Measurements from ENCODE around the gene IL12RB2. TPM values are rescaled to one million over a fixed set of nuclear protein-coding genes. Genes with fewer than 3 reads are reported as not detected.
A peak's percentile ranks its signal among the peaks of the same experiment; 100 is the strongest.

Gene IL12RB2
- total RNA-seq, 2 experiments from 2014 or later, result 75.5 to 76.0 TPM

DNA sequence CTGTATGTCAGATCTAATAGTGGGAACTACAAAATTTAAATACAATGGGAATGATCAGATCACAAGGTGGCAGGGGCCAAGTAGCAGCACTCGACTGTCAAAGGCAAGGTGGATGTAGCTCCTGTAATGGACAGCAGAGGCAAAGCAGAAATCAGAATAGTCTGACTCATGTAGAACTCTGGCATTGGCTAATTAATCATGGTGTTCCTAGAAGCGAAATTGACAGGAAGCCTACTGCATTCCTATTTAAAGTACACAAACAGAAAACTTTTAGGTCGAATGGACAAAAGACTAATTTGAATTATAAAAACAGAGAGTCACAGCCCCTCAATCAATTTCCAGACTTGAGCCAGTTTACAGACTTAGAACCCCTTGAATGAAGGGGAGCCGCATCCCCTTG lies 17.4 kb upstream of the IL12RB2 start:
- Mint-ChIP-seq H3K4me3 (no peak overlapping the region), H3K27me3 (no peaks in the 10 kb centered on the region), H3K36me3 (ENCODE audit: low read depth) (peaks cover 22% of the 10 kb centered on the region), H3K27ac (no peak overlapping the region), H3K4me1 (peaks cover 43% of the 10 kb centered on the region), H3K9me3 (peaks cover 10% of the 10 kb centered on the region)
- ChIA-PET POLR2A (interaction anchor here (1.2 kb wide), 1 partner anchor 21 kb away, joined by 3 read pairs; no protein-coding TSS in a partner anchor), CTCF (interaction anchor here (0.6 kb wide), 1 partner anchor 57 kb away, joined by 3 read pairs; no protein-coding TSS in a partner anchor)
- DNase-seq, result no peak

DNA sequence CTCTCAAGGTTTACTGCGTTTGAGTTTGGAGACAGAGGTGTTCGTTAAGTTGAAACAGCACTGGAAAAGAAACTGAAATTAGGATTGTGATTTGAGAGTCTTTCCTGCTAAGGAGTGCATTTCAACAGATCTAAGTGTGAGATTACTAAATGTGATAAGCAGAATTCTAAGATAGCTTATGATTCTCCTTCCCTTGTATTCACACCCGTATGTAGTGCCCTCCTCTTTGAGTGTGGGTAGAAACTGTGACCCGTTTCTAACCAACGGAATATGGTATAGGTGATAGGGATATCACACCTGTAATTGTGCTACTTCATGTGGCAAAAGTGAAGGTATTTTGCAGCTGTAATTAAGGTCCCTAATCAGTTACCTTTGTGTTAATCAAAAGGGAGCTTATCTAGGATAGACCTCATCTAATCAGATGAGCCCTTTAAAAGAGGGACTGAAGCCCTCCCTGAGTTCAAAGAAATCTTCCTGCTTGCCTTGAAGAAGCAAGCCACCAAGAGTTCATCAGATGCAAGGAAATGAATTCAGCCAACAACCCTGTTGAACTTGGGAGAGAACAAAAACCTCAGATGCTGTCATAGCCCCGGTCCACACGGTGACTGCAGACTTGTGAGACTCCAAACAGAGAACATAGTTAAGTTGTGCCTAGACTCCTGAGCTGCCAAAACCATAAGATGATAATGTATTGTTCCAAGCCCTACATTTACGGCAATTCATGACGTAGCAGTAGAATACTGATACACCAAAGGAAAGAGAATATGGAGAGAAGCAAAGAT lies 12.6 kb upstream of the IL12RB2 start:
- Mint-ChIP-seq H3K9me3 (peaks cover 10% of the 10 kb centered on the region), H3K4me1 (peaks cover 40% of the 10 kb centered on the region), H3K4me3 (peak overlapping the region; percentile 55), H3K27me3 (no peaks in the 10 kb centered on the region), H3K27ac (peak overlapping the region; percentile 92), H3K36me3 (ENCODE audit: low read depth) (peaks cover 25% of the 10 kb centered on the region)
- POLR2A ChIA-PET, result interaction anchor here (0.6 to 3.5 kb wide), 11 partner anchors 9 to 53 kb away, joined by 4 to 18 read pairs (median 8); partner anchors contain the start of gene IL12RB2
- CTCF ChIA-PET, result interaction anchor here (0.7 to 1.1 kb wide), 4 partner anchors 12 to 83 kb away, joined by 3 to 6 read pairs (median 4); no protein-coding TSS in a partner anchor
- peak; percentile 56 for DNase-seq

DNA sequence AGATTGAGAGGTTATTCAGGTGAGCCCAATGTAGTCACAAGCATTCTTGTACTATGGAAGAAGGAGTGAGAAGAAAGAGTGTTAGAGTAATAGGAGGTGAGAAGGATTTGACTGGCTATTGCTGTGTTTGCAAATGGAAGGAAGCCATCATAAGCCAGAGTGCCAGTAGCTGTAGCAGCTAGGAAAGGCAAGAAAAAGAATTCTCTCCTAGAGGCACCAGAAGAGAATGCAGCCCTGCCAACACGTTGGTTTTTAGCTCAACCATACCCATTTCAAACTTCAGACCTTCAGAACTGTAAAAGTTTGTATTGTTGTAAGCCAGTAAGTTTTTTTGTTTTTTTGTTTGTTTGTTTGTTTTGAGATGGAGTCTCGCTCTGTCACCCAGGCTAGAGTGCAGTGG lies 8.9 kb upstream of the IL12RB2 start:
- H3K4me1 Mint-ChIP-seq, result peaks cover 59% of the 10 kb centered on the region
- H3K36me3 Mint-ChIP-seq (ENCODE audit: low read depth), result peaks cover 5% of the 10 kb centered on the region
- H3K27me3 Mint-ChIP-seq, result no peaks in the 10 kb centered on the region
- no peak for DNase-seq
- ChIA-PET POLR2A (interaction anchor here (1.0 to 1.2 kb wide), 2 partner anchors 35 to 38 kb away, joined by 3 to 5 read pairs; no protein-coding TSS in a partner anchor), CTCF (no interaction called here)
- no peak overlapping the region for H3K27ac Mint-ChIP-seq
- no peaks in the 10 kb centered on the region for H3K9me3 Mint-ChIP-seq
- no peak overlapping the region for H3K4me3 Mint-ChIP-seq

DNA sequence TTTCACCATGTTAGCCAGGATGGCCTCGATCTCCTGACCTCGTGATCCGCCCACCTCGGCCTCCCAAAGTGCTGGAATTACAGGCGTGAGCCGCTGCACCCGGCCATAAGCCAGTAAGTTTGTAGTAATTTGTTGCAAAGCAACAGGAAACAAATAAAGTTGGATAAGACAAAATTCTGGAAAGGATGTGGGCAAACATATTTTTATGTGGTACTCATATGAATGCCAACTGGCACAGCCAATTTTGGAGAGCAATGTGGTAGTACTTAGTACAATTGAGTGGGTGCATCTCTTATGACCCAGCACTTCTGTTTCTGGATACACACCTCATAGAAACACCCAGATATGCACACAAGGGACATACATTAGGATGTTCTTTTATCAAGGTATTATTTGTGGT lies 8.4 kb upstream of the IL12RB2 start:
- Mint-ChIP-seq H3K9me3 (no peaks in the 10 kb centered on the region), H3K27me3 (no peaks in the 10 kb centered on the region), H3K36me3 (ENCODE audit: low read depth) (peaks cover 4% of the 10 kb centered on the region), H3K27ac (no peak overlapping the region), H3K4me3 (no peak overlapping the region), H3K4me1 (peaks cover 58% of the 10 kb centered on the region)
- DNase-seq, result no peak
- ChIA-PET POLR2A (interaction anchor here (0.7 to 1.2 kb wide), 3 partner anchors 34 to 39 kb away, joined by 3 to 5 read pairs (median 3); no protein-coding TSS in a partner anchor), CTCF (no interaction called here)

DNA sequence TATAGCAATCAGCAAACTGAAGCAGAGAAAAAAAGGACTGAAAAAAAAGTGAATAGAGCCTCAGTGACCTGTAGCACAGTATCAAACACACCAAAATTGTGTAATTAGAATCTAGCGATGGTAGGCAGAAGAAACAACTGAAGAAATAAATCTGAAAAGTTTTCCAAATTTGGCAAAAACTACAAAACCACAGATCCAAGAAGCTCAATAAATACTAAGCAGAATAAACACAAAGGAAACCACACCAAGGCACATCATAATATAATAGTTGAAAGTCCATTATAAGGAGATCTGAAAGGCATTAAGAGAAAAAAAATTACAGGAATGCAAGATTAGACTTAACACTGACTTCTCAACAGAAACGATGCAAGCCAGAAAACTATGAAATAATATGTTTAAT lies 7.1 kb upstream of the IL12RB2 start:
- Mint-ChIP-seq H3K27me3 (no peaks in the 10 kb centered on the region), H3K4me3 (no peak overlapping the region)
- CTCF ChIA-PET, result interaction anchor here (1.1 kb wide), 1 partner anchor 10 kb away, joined by 3 read pairs; no protein-coding TSS in a partner anchor

DNA sequence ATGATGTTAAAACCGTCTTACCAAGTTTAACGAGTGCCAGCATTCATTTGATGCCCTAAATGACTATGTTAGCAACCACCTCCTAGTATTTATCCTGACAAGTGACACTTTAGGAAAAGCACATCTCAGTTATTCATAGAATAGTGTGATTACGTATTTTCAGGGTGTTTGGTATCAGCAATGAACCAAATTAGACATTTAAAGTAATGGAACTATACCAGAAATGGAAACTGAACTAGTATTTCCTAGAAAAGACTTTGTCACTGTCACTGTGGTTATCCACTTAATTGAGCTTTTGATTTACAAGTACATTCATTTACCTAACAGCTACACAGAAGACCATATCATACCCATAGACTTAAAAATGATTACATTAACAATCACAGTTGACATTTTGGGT lies 3.6 kb upstream of the IL12RB2 start:
- peak overlapping the region; percentile 58 for H3K4me3 Mint-ChIP-seq
- H3K4me1 Mint-ChIP-seq, result peaks cover 61% of the 10 kb centered on the region
- POLR2A ChIA-PET, result interaction anchor here (0.7 to 2.3 kb wide), 7 partner anchors 10 to 127 kb away, joined by 3 to 10 read pairs (median 5); no protein-coding TSS in a partner anchor
- H3K9me3 Mint-ChIP-seq, result no peaks in the 10 kb centered on the region
- CTCF ChIA-PET, result interaction anchor here (1.0 to 1.5 kb wide), 4 partner anchors 17 to 379 kb away, joined by 3 read pairs; partner anchors contain the start of genes DNAI4 and MIER1
- no peaks in the 10 kb centered on the region for H3K27me3 Mint-ChIP-seq
- H3K27ac Mint-ChIP-seq, result peak overlapping the region; percentile 94
- H3K36me3 Mint-ChIP-seq (ENCODE audit: low read depth), result peaks cover 12% of the 10 kb centered on the region
- no peak for DNase-seq

More for the DNA sequence above, 7.1 kb upstream of the IL12RB2 start:
- Mint-ChIP-seq H3K27ac (peak overlapping the region; percentile 31), H3K4me1 (peaks cover 56% of the 10 kb centered on the region), H3K36me3 (ENCODE audit: low read depth) (peaks cover 4% of the 10 kb centered on the region), H3K9me3 (no peaks in the 10 kb centered on the region)
- POLR2A ChIA-PET, result interaction anchor here (1.0 kb wide), 1 partner anchor 128 kb away, joined by 3 read pairs; no protein-coding TSS in a partner anchor
- no peak for DNase-seq

DNA sequence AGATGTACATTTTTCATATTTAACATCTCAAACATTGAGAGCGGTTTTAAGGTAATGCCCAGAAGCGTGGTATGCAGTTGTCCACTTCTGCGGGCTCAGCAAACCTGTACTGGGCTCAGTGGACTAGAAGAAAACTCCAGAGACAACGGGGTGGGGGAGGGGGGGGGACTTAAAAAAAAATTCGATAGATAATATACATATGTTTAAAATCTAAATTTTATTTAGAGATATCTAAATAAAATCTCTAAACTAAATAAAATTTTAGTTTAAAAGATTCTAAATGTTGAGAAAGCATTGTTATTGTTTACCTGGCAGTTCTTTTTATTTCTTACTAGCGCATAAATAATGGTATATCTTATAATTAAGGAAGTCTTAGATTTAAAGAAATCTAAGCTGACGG lies 1.1 kb upstream of the IL12RB2 start:
- Mint-ChIP-seq H3K36me3 (ENCODE audit: low read depth) (peaks cover 25% of the 10 kb centered on the region), H3K27ac (peak overlapping the region; percentile 89), H3K4me3 (peak overlapping the region; percentile 97), H3K27me3 (no peaks in the 10 kb centered on the region), H3K9me3 (no peaks in the 10 kb centered on the region), H3K4me1 (peaks cover 69% of the 10 kb centered on the region)
- ChIA-PET POLR2A (interaction anchor here (0.6 to 2.3 kb wide), 9 partner anchors 11 to 376 kb away, joined by 3 to 18 read pairs (median 8); partner anchors contain the start of gene SERBP1), CTCF (interaction anchor here (0.7 to 1.4 kb wide), 2 partner anchors 11 to 94 kb away, joined by 3 to 6 read pairs; no protein-coding TSS in a partner anchor)
- DNase-seq, result no peak

DNA sequence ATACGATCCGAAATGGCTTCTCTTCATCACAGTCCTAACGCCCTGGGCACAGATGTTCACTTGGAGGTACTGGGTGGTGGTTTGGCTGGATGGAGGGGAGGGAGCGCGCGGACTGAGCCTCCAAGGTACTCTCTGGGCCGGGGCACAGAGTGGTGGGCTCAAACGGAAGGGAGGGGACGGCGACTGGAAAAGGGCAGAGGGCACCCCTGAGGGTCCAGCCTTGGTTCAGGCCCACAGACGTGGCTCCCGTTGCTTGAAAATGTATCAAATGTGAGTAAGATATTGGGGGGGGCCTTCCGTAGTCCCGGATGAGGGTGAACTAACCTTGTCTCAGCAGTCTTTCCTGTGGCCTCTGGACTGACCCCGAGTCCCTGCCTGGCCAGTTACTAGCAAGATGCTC lies 463 bp downstream of the IL12RB2 start:
- ChIA-PET CTCF (no interaction called here), POLR2A (interaction anchor here (1.0 to 9.3 kb wide), 9 partner anchors 8 to 378 kb away, joined by 3 to 114 read pairs (median 8); partner anchors contain the start of gene SERBP1)
- peak overlapping the region; percentile 94 for H3K27ac Mint-ChIP-seq
- H3K27me3 Mint-ChIP-seq, result no peaks in the 10 kb centered on the region
- peaks cover 38% of the 10 kb centered on the region for H3K36me3 Mint-ChIP-seq (ENCODE audit: low read depth)
- H3K9me3 Mint-ChIP-seq, result no peaks in the 10 kb centered on the region
- peak; percentile 39 for DNase-seq
- peak overlapping the region; percentile 97 for H3K4me3 Mint-ChIP-seq
- H3K4me1 Mint-ChIP-seq, result peaks cover 72% of the 10 kb centered on the region

DNA sequence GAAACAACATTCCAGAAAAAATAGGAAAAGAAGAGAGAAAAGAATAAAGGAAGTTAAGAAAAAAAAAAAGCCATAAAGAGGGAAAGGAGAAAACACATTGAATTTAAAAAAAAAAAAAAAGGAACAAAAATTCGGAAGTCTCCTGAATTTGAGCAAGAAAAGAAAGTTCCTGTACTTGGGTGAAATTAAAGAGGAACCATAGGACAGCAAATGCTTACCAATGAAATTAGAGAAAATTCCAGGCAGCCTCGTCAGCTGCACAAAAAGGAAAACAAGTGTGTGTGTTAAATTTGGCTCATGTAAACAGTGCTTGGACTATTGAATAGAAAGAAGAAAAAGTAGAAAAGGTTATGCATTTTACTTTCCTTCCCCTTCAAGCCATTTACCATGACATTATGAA lies 4.9 kb downstream of the IL12RB2 start:
- H3K4me1 Mint-ChIP-seq, result peaks cover 56% of the 10 kb centered on the region
- DNase-seq, result no peak
- ChIA-PET CTCF (no interaction called here), POLR2A (interaction anchor here (9.3 kb wide), 1 partner anchor 22 kb away, joined by 114 read pairs; no protein-coding TSS in a partner anchor)
- H3K36me3 Mint-ChIP-seq (ENCODE audit: low read depth), result peaks cover 59% of the 10 kb centered on the region
- H3K4me3 Mint-ChIP-seq, result peak overlapping the region; percentile 41
- no peaks in the 10 kb centered on the region for H3K27me3 Mint-ChIP-seq
- H3K27ac Mint-ChIP-seq, result peak overlapping the region; percentile 87
- H3K9me3 Mint-ChIP-seq, result no peaks in the 10 kb centered on the region

DNA sequence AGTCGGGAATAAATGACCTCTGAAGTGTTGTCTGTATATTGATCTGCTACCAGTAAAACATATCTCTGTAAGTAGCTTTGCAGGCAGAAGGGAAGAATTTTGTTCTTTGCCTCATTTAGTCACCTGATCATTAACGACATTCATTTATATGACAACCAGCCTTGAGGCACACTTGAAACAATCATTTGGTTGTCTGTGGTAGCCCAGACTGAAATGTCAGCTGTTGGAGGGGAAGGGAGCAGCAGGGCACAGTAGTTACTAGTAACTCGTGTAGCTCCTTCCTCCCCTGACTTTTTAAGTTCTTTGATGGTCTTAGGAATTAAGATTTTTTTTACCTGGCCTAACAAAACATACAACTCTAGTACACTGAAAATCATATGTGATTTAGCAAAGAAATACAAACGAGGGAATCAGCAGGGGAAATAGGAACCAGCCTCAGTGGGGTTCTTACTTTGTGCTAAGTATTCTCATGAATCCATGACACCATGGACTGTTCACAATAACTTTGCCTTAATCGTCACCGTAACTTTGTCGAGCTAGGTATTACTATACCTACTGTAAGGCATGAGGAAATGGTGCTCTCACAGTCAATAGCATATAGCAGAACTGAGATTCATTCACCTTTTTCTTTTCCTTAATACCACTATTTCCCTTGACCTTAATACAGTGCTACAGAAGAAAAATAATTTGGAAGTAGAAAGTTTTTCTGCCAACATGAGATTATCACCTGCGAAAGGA lies 6.4 kb downstream of the IL12RB2 start:
- Mint-ChIP-seq H3K4me3 (peak overlapping the region; percentile 34), H3K36me3 (ENCODE audit: low read depth) (peaks cover 51% of the 10 kb centered on the region), H3K4me1 (peaks cover 55% of the 10 kb centered on the region), H3K27ac (peak overlapping the region; percentile 87), H3K27me3 (no peaks in the 10 kb centered on the region), H3K9me3 (no peaks in the 10 kb centered on the region)
- CTCF ChIA-PET, result interaction anchor here (1.1 to 1.4 kb wide), 5 partner anchors 11 to 100 kb away, joined by 3 to 7 read pairs (median 3); no protein-coding TSS in a partner anchor
- no peak for DNase-seq
- POLR2A ChIA-PET, result interaction anchor here (1.0 to 9.3 kb wide), 10 partner anchors 10 to 384 kb away, joined by 3 to 114 read pairs (median 8); partner anchors contain the start of gene SERBP1

DNA sequence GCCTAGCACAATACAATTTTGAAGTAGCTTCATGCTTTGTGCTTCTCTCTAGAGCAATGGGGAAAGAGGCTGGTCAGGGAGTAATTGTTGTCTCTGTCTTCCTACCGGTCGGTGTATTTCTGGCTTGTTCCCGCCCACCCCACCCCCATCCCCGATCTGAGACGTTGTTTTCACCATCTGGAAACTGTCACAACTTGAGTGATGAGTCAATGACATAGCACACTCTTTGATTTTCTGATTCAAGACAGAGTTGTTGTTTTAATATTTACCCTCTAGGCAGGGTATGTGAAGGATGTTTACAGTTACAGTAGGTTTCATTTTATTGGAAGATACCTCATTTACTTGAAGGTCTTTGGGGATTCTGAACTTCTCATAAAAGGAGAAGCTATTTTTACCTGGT lies 7.0 kb downstream of the IL12RB2 start:
- Mint-ChIP-seq H3K9me3 (no peaks in the 10 kb centered on the region), H3K4me1 (peaks cover 53% of the 10 kb centered on the region), H3K27me3 (no peaks in the 10 kb centered on the region), H3K27ac (peak overlapping the region; percentile 87), H3K4me3 (peak overlapping the region; percentile 47), H3K36me3 (ENCODE audit: low read depth) (peaks cover 49% of the 10 kb centered on the region)
- ChIA-PET POLR2A (interaction anchor here (0.7 to 9.3 kb wide), 12 partner anchors 7 to 421 kb away, joined by 3 to 114 read pairs (median 8); partner anchors contain the start of genes IL12RB2 and SERBP1), CTCF (interaction anchor here (1.1 to 1.3 kb wide), 4 partner anchors 10 to 22 kb away, joined by 3 to 7 read pairs (median 3); no protein-coding TSS in a partner anchor)
- no peak for DNase-seq

Measured in activated CD4-positive, alpha-beta memory T cell treated with anti-CD3 and anti-CD28 coated beads, Interleukin-2, amount 10 ng/mL, durations not matched to agents 7 days and 5 days (primary cell).